ENCODE results near the gene DNAH2. TPM values are rescaled to one million over a fixed set of nuclear protein-coding genes. Genes with fewer than 3 reads are reported as not detected.

The DNAH2 gene
- total and polyA plus RNA-seq, 9 of the 15 experiments (the other 6 are each of a cell fraction or from before 2014, with no cell fraction given), result 0.03 TPM; not detected in 8

DNA sequence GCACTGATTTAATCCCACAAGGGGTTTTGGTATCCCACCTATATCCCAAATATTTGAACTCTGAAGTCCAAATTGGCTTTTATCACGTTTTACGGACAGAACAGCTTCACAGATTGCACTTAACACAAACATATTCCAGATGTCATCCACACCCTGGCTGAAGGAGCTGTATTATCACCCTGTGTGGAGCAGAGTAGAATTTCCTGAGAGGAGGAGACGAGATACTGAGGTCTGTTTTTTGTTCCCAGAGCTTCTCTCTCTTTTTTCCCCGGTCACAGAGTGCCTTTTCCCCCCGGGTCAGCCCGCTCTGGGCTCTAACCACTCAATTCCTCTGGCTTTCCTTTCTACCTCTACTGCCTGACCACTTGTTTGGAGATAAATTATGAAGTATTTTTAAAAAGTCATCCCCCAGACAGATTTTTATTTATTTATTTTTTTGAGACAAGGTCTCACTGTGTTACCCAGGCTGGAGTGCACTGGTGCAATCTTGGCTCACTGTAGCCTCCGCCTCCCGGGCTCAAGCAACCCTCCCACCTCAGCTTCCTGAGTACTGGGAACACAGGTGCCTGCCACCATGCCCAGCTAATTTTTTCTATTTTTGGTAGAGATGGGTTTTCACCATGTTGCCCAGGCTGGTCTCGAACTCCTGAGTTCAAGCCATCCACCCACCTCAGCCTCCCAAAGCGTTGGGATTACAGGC is 30.7 kb downstream of the DNAH2 start:
- no peak for TF ChIP-seq MBD2 (IDR thresholded peaks at IDR 0.05; ENCODE audit: borderline replicate concordance, low read depth)
- no peak for TF ChIP-seq BCOR (IDR thresholded peaks at IDR 0.05)
- no peak for TF ChIP-seq EHMT2 (IDR thresholded peaks at IDR 0.05)
- TF ChIP-seq KHSRP (IDR thresholded peaks at IDR 0.05), result no peak
- TF ChIP-seq, protein P1, sequence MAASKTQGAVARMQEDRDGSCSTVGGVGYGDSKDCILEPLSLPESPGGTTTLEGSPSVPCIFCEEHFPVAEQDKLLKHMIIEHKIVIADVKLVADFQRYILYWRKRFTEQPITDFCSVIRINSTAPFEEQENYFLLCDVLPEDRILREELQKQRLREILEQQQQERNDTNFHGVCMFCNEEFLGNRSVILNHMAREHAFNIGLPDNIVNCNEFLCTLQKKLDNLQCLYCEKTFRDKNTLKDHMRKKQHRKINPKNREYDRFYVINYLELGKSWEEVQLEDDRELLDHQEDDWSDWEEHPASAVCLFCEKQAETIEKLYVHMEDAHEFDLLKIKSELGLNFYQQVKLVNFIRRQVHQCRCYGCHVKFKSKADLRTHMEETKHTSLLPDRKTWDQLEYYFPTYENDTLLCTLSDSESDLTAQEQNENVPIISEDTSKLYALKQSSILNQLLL (CRISPR knock-in tag; IDR thresholded peaks at IDR 0.05; ENCODE audit: borderline replicate concordance), result no peak
- no peak for TF ChIP-seq HCFC1 (IDR thresholded peaks at IDR 0.05; ENCODE audit: low read depth, low read length)
- no peak for TF ChIP-seq SREBF1 (IDR thresholded peaks at IDR 0.05; ENCODE audit: borderline replicate concordance, low read depth, low read length)
- no peak for TF ChIP-seq ZBED1 (IDR thresholded peaks at IDR 0.05)
- TF ChIP-seq, protein P2, sequence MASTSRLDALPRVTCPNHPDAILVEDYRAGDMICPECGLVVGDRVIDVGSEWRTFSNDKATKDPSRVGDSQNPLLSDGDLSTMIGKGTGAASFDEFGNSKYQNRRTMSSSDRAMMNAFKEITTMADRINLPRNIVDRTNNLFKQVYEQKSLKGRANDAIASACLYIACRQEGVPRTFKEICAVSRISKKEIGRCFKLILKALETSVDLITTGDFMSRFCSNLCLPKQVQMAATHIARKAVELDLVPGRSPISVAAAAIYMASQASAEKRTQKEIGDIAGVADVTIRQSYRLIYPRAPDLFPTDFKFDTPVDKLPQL (IDR thresholded peaks at IDR 0.05; ENCODE audit: extremely low read depth, insufficient read length), result no peak
- TF ChIP-seq NFIX (CRISPR knock-in tag; IDR thresholded peaks at IDR 0.05; ENCODE audit: low read depth), result no peak
- TF ChIP-seq, protein P3, sequence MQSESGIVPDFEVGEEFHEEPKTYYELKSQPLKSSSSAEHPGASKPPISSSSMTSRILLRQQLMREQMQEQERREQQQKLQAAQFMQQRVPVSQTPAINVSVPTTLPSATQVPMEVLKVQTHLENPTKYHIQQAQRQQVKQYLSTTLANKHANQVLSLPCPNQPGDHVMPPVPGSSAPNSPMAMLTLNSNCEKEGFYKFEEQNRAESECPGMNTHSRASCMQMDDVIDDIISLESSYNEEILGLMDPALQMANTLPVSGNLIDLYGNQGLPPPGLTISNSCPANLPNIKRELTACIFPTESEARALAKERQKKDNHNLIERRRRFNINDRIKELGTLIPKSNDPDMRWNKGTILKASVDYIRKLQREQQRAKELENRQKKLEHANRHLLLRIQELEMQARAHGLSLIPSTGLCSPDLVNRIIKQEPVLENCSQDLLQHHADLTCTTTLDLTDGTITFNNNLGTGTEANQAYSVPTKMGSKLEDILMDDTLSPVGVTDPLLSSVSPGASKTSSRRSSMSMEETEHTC (IDR thresholded peaks at IDR 0.05), result no peak
- no peak for TF ChIP-seq ZNF175 (CRISPR knock-in tag; IDR thresholded peaks at IDR 0.05; ENCODE audit: low read depth)
- ATAC-seq (no peak), DNase-seq (ENCODE audit: extremely low read depth in 1 of 4, low spot score in 3 of 4) (no peak), FAIRE-seq (no peak)
- Histone ChIP-seq H3K4me1 (replicated peaks in 1 of 2; ENCODE audit: control insufficient read depth in 2 of 2, insufficient read depth in 2 of 2, low read length in 2 of 2) (no peaks in the 10 kb centered on the region; a peak in 2 of 5 replicates), H2AFZ (ENCODE audit: low read depth, low read length) (no peak overlapping the region), H3K79me2 (ENCODE audit: control insufficient read depth, insufficient read depth, low read length) (no peaks in the 10 kb centered on the region), H3K36me3 (ENCODE audit: control insufficient read depth, insufficient read depth, low read length) (no peaks in the 10 kb centered on the region), H3K4me3 (no peak overlapping the region), H3K27ac (ENCODE audit: extremely low read depth, low read depth, low read length) (no peak overlapping the region), H3K4me2 (ENCODE audit: insufficient read depth, low read length) (no peak overlapping the region), H3K9ac (ENCODE audit: insufficient read depth in 1 of 2, low read depth in 2 of 2, low read length in 2 of 2) (no peak overlapping the region), H3K9me1 (ENCODE audit: control insufficient read depth, insufficient read depth, low read length) (no peaks in the 10 kb centered on the region), H3K9me3 (replicated peaks; ENCODE audit: control insufficient read depth, insufficient read depth, low read depth, low read length) (no peaks in the 10 kb centered on the region), H4K20me1 (replicated peaks; ENCODE audit: control insufficient read depth, insufficient read depth, low read length) (no peaks in the 10 kb centered on the region), H3K27me3 (ENCODE audit: control insufficient read depth in 2 of 2, insufficient read depth in 2 of 2, low read length in 2 of 2) (peaks cover 0 to 4% of the 10 kb centered on the region in 2 experiments; a peak in 1 of 5 replicates)
- ChIA-PET POLR2A (interaction anchor here (0.6 to 1.1 kb wide), 2 partner anchors 34 to 70 kb away, joined by 3 read pairs; no protein-coding TSS in a partner anchor), CTCF (ENCODE audit: low intra/inter-chr PET ratio) (interaction anchor here (0.6 kb wide), 1 partner anchor 403 kb away, joined by 3 read pairs; no protein-coding TSS in a partner anchor)
- WGBS (ENCODE audit: insufficient coverage, low coverage, missing lambda C conversion rate), result 6% methylated on average over 10 of the region's 10 CpGs
- intact Hi-C loops (cut with micrococcal nuclease), result loop anchor here (10.0 kb wide), 1 partner anchor 107 kb away; the partner anchor contains the start of genes CYB5D1, NAA38 and TMEM88
- BruUV-seq (replicated peaks), result no TSS peak
- in situ Hi-C loops (cut with MboI), result loop anchor here (10.0 kb wide), 1 partner anchor 237 kb away; no protein-coding TSS in a partner anchor

Data from K562 (cell line).